Astrocyte of the hippocampus (primary cell): ENCODE results near the gene ZNF664.

ENCODE experiments used
- DNase-seq: peaks from one replicate; pipeline ENCODE4 v3.0.0; 2011; ENCODE audit warnings: low read depth, low spot score

The ZNF664 gene

GRCh38 chr12:124033859-124034258 is 60.8 kb downstream of the ZNF664 start:
- no peak for DNase-seq

- DNase-seq = no peak
Observed at GRCh38 chr12:124034297-124034696, 61.3 kb downstream of the ZNF664 start.

DNA sequence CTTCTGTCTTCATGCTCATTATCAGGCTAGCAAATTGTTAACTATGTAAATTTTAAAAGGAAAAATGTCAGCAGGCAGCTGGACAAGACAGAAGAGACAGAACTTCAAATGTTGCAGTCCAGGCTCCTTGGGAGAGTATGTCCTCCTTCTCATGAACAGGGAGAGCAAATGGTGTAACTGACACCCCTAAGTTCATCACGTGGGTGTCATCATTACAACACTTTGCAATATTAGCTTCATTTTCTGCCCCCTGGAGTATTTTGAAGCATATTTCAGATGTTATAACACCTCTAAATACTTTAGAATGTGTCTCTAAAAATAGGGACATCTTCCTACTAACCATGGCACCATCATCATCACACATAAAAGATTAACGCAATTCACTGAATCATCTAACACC is 62.1 kb downstream of the ZNF664 start:
- DNase-seq = no peak

DNA sequence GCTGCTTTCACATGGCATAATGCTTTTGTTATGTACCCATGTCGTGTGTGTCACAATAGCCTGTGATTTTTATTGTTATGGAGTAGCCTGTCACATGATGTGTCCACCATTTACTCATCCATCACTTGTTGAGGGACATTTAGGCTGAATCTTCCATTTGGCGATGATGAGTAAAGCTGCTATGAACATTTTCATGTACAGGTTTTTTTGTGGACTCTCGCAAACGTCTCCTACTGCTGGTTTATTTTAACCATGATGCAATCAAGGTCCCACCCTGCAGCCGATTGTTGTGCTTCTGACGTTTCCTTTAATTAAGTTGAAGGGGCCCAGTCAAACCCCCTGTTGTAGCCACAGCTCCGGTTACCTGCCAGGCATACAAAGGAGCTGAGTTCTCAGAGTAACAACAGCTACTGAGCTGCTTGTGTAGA is 63.2 kb downstream of the ZNF664 start:
- DNase-seq = no peak

DNA sequence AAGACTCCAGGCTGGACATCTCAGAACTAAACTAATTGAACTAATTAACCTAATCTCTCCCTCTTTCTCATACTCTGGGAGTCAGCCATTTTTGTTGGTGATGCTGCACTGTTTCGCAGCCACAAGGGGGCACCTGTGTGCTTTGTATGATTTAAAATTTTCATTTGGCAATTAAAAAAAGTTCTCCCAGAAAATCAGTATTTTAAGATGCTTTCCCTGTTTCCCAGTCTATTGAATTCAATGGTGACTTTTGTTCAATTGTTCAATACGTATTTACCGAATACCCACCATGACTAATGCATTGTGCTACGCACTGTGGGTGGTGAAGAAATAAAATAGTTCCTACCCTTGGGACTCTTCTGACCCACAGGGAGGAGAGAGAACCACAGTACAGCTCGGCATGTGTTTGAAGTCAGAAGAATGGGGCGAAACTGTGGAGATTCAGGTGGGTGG is 63.7 kb downstream of the ZNF664 start:
- DNase-seq = peak; percentile 75

DNA sequence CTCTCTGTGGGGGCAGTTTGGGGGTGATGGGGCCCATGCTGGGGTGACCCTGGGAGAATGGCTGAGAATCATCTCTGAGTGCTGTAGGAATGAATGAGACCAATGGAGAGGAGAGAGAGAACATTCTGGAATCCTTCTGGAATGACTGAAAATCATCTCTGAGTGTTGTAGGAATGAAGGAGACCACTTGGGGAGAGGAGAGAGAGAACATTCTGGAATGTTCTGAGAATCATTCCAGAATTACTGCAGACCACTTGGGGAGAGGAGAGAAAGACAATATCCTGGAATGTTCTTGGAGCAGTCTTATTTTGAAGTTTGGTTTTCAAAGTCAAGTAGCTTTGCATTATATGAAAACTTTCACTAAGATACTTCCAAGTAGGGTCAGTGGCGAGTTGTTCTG is 64.3 kb downstream of the ZNF664 start:
- peak; percentile 24 for DNase-seq

DNA sequence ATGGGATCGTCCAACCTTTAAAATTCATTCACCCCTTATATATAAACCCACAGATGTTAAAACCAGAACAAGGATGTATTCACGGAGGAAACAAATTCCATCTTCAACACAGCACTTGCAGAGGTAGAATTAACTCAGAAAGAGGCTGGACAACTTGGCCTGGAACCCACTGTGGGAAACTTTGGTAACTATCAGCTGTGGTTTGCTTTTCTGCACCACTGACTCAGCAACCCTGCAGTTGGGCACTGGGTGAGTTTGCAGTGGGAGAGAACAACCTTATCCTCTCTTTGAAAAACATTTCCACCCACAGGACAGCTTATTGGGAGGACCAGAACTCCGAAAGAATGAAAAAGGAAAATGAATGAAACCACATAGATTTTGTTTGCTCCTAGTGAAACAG is 66.3 kb downstream of the ZNF664 start:
- peak; percentile 91 for DNase-seq

DNA sequence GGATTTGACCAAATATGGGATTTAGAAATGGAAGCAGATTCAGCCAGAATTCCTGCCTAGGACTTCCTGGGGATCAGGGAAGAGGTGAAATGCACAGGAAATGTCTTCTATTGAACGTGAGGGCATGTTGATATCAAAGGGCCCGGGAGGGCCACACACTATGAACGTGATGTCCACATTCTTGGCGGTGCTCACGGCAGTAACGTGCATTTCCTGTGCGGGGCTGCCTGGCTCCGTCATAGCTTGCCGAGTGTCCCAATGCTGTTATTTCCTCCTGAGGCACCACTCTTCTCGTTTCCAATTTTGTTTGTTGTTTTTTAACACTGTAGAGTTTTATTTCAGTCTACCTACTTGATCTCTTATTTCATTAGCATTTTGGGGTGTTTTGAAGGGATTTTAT is 67.3 kb downstream of the ZNF664 start:
- DNase-seq = no peak

DNA sequence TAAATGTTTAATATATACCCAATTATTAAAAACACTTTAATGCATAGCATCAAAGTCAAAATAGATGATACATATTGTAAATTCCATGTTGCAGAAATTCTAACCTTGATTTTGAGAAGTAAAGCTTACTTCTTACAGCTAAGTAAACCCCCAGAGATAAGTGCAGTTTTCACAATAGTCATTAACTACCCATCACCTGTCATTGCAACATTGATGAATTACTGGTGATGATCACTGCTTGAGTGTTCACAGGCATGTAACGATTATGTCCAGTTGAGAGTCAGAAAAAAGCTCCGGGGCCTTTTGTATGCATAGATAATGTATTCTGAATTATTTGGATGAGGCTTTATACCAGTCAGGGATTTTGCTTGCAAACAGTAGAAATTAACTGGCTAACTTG is 67.7 kb downstream of the ZNF664 start:
- DNase-seq = no peak

DNA sequence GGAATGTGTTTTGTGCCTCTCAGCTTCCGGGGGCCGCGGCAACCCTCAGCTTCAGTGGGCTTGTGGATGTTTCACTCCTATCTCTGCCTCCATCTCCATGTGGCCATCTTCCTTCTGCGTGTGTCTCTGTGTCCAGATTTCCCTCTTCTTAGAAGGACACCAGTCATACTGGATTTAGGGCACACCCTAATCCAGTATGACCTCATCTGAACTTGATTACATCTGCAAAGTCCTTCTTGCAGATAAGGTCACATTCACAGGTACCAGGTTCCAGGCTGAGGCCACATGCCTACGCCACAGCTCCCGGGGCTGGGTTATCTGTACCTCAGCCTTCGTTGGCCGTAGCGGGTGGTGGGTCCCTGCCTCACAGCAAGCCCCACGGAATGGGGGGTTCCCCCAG is 68.9 kb downstream of the ZNF664 start:
- DNase-seq = no peak

GRCh38 chr12:124044021-124044420 is 71.0 kb downstream of the ZNF664 start:
- DNase-seq = no peak

- no peak for DNase-seq
Observed at GRCh38 chr12:124044809-124045321, 71.8 kb downstream of the ZNF664 start.

- DNase-seq = no peak
Observed at GRCh38 chr12:124045671-124046455, 72.8 kb downstream of the ZNF664 start.

DNA sequence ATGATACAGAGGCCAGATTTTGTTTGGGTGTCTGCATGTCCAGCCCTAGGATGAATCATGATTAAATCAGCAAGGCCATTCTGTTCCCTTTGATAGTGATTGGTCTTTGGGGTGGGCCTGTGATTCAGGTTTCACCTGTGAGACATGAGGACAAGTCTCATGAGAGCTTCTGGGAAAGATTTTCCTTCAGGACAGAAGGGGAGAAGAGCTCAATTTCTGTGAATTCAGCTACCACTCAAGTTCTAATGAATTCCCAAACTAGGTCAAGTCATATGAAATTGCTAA is 73.4 kb downstream of the ZNF664 start:
- no peak for DNase-seq

DNA sequence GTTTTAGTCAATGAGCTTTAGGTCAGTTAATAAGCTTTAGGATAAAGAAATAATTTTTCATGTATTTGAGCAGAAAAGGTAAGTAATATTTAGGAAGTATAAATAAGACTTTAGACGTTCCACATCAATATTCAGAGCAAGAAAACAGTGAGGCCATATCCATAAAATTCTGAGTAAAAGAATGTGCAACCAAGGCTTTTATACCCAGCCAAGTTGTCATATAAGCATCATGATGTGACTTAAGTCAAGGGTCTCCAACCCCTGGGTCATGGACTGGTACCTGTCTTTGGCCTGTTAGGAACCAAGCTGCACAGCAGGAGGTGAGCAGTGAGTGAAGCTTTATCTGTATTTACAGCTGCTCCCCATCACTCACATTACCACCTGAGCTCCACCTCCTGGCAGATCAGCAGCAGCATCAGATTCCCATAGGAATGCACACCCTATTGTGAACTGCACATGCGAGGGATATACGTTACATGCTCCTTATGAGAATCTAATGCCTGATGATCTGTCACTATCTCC is 74.1 kb downstream of the ZNF664 start:
- DNase-seq = no peak

DNA sequence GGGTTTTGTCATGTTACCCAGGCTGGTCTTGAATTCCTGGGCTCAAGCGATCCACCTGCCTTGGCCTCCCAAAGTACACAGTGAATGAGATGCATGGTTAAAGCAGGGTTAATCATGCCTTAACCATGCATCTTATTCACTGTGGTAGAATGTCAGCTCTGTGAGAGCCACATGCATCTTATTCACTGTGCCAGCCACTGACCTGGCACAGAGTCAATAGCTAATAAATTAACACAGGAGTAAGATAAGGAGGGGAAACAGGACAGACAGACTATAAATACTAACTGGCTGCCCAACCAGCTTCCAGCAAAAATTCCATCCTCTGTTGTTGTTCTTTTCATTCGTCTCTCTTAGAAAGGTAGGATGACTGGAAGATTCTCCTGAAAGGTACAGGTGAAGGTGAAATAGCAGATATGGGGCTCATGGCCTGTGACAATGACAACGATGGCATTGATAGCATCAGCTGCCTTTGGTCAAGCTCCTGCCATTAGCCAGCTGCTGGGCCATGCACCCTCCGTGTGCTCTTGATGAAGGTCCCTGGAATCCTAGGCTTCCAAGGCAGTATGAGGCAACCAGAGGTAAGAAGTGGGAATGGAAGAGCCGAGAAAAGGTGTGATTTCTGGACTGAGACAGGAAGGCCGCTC is 76.6 kb downstream of the ZNF664 start:
- peak; percentile 68 for DNase-seq

GRCh38 chr12:124053851-124054250 is 80.8 kb downstream of the ZNF664 start:
- peak; percentile 89 for DNase-seq

DNA sequence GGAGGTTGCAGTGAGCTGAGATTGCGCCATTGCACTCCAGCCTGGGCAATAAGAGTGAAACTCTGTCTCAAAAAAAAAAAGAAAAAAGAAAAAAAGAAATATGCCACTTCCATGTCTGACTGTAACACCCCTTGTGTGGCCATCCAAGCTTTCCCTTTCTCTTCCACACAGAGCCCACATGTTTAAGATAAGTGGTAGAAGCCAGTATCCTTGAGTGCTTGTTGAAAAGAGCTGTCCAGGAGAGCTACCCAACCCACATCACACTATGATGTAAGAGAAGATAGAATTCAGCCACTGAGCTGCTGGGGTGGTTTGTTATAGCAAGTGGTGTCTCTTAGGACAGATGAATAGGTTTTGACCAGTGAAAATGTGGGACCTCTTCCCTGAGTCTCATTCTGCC is 82.1 kb downstream of the ZNF664 start:
- DNase-seq = no peak

DNA sequence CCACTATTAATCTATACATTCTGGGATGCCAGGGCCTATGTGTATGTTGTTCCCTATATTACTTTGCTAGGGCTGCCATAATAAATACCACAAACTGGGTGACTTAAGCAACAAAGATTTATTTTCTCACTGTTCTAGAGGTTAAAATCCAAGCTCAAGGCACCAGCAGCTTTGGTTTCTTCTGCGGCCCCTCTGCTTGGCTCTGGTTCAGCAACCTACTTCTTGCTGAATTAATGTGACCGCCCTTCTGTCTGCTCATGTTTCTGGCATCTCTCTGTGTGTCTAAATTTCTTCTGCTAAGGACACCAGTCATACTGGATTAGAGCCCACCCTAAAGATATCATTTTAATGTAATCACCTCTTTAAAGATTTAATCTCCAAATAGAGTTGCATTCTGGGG is 84.7 kb downstream of the ZNF664 start:
- peak; percentile 76 for DNase-seq

- DNase-seq = no peak
Observed at GRCh38 chr12:124059752-124060151, 86.7 kb downstream of the ZNF664 start.
